Left cardiac atrium (tissue), 4 donors: ENCODE measurements around the gene RNPEP. TPM values are rescaled to one million over a fixed set of nuclear protein-coding genes. Genes with fewer than 3 reads are reported as not detected.
"Not testable (repeated sequence)": the region's sequence is repeated elsewhere in the genome, so short reads cannot be mapped to it uniquely, and the experiment has no call there.

Experiments
- ATAC-seq, 2 donors: fragments of 200-7000 bp; cut with Tn5 transposase; one replicate each; pipeline ENCODE4 v1.9.1; 2020; ENCODE audit warnings: mild to moderate bottlenecking in 2 of 2, moderate library complexity in 2 of 2
- DNase-seq: peaks from one replicate; pipeline ENCODE4 v3.0.0-alpha.2; 2020
- intact Hi-C, 2 donors: fragments of 100-400 bp; cut with DNase I; formaldehyde crosslinking; loops; one replicate each; pipeline versions ENCODE4 v1.14.1 to v1.15.1; 2022 to 2023
- long read RNA-seq: library from polyadenylated mRNA; unstranded; transcript quantifications from one replicate; pipeline ENCODE4 v2.0.0, GENCODE V29; 2021
- total RNA-seq, 2 donors: library from RNA; stranded (reverse); fragmentation: NEBNext Ultra II Directional; extraction: Animal tissue kit (Norgen Biotek cat#: 25700); gene quantifications; one replicate each; pipeline ENCODE4 v1.2.1, GENCODE V29; 2021
- donor health status: DM: no; HTN: yes; CAD: no.
- donor health status: DM: no; HTN: yes; CAD: no; lungs with severe emphysema.
- donor health status: DM: yes; HTN: yes; CAD: no.
- donor health status: Dilated cardiomyopathy.

The RNPEP gene
- 10 to 100 TPM; 22.6 to 25.2 TPM for total RNA-seq
- long read RNA-seq, partial matches to known transcripts = 2 of 5 reads
- long read RNA-seq, other reads (novel, unspliced or antisense) = 2 of 5 reads

- ATAC-seq (peak; percentile 94 to 95), DNase-seq (peak; percentile 83)
- intact Hi-C loops = no loop called here
Measured at GRCh38 chr1:201982623-201983379, at the start of gene RNPEP. RNPEP (plus strand) TSS chr1:201982648; CDS start chr1:201982667, 19 bp downstream.

GRCh38 chr1:201933840-201934430, 48.5 kb upstream of the RNPEP start:
- intact Hi-C loops = no loop called here
- no peak for ATAC-seq
- DNase-seq = no peak

GRCh38 chr1:201937624-201938213, 44.7 kb upstream of the RNPEP start:
- intact Hi-C loops = no loop called here
- ATAC-seq (peak; percentile 14 to 61), DNase-seq (no peak)

GRCh38 chr1:201938440-201939035, 43.9 kb upstream of the RNPEP start:
- DNase-seq (no peak), ATAC-seq (peak; percentile 23 to 29)
- intact Hi-C loops = no loop called here

GRCh38 chr1:201939148-201939547, 43.3 kb upstream of the RNPEP start:
- no peak for DNase-seq
- no peak for ATAC-seq
- intact Hi-C loops = no loop called here

- intact Hi-C loops = no loop called here
- ATAC-seq (no peak), DNase-seq (no peak)
Measured at GRCh38 chr1:201939574-201939973, 42.9 kb upstream of the RNPEP start.

GRCh38 chr1:201940316-201940715, 42.1 kb upstream of the RNPEP start:
- intact Hi-C loops = loop anchor here in 1 of 2 donors (5.0 kb wide), 1 partner anchor 43 kb away; no protein-coding TSS in a partner anchor
- not testable (repeated sequence) for ATAC-seq

GRCh38 chr1:201941420-201942128, 40.9 kb upstream of the RNPEP start:
- ATAC-seq (peak in 1 of 2 donors; percentile 2), DNase-seq (no peak)
- intact Hi-C loops = loop anchor here in 1 of 2 donors (5.0 kb wide), 1 partner anchor 44 kb away; no protein-coding TSS in a partner anchor

More at GRCh38 chr1:201940316-201940715, 42.1 kb upstream of the RNPEP start:
- not testable (repeated sequence) for DNase-seq

GRCh38 chr1:201942129-201942495, 40.3 kb upstream of the RNPEP start:
- no peak for DNase-seq
- ATAC-seq = no peak
- intact Hi-C loops = loop anchor here in 1 of 2 donors (5.0 kb wide), 1 partner anchor 45 kb away; no protein-coding TSS in a partner anchor

GRCh38 chr1:201944002-201944401, 38.4 kb upstream of the RNPEP start:
- intact Hi-C loops = loop anchor here in 1 of 2 donors (5.0 kb wide), 1 partner anchor 47 kb away; no protein-coding TSS in a partner anchor
- DNase-seq = no peak
- ATAC-seq = no peak

- DNase-seq = no peak
- ATAC-seq = no peak
- intact Hi-C loops = loop anchor here in 1 of 2 donors (5.0 kb wide), 1 partner anchor 47 kb away; no protein-coding TSS in a partner anchor
Measured at GRCh38 chr1:201944639-201945038, 37.8 kb upstream of the RNPEP start.

- intact Hi-C loops = no loop called here
- no peak for DNase-seq
- ATAC-seq = no peak
Measured at GRCh38 chr1:201945157-201945556, 37.3 kb upstream of the RNPEP start.

GRCh38 chr1:201945863-201946223, 36.6 kb upstream of the RNPEP start:
- ATAC-seq = peak in 1 of 2 donors; percentile 15
- no peak for DNase-seq
- intact Hi-C loops = no loop called here

GRCh38 chr1:201946224-201946908, 36.1 kb upstream of the RNPEP start, which contains the start of gene LMOD1:
LMOD1 (minus strand) TSS chr1:201946548; CDS start chr1:201946340, 208 bp downstream.
- ATAC-seq (peak; percentile 96 to 97), DNase-seq (peak; percentile 87)
- intact Hi-C loops = no loop called here

- intact Hi-C loops = no loop called here
- DNase-seq (no peak), ATAC-seq (no peak)
Measured at GRCh38 chr1:201947697-201948008, 34.8 kb upstream of the RNPEP start.

- intact Hi-C loops = no loop called here
- ATAC-seq (no peak), DNase-seq (no peak)
Measured at GRCh38 chr1:201949491-201949890, 33.0 kb upstream of the RNPEP start.

- intact Hi-C loops = no loop called here
- peak in 1 of 2 donors; percentile 4 for ATAC-seq
- peak; percentile 28 for DNase-seq
Measured at GRCh38 chr1:201954263-201955008, 28.0 kb upstream of the RNPEP start.
